Liver (tissue), 9 donors: ENCODE results near the gene CLIC1. TPM values are rescaled to one million over a fixed set of nuclear protein-coding genes. Genes with fewer than 3 reads are reported as not detected.

Source experiments
- DNase-seq: peaks from one replicate; pipeline ENCODE4 v3.0.0-alpha.2; 2017; ENCODE audit warnings: low spot score
- H3K27ac ChIP-seq, 2 donors: one replicate each; pipeline ENCODE4 v1.7.0; 2013; ENCODE audit warnings: inconsistent platforms in 2 of 2, low read length in 2 of 2, control low read depth in 1 of 2, low read depth in 1 of 2, mild to moderate bottlenecking in 1 of 2
- H3K27me3 ChIP-seq, 4 donors: one replicate each; pipeline versions ENCODE4 v1.6.1 to v1.7.0; 2013; ENCODE audit warnings: low read length in 3 of 4, inconsistent platforms in 1 of 4, mild to moderate bottlenecking in 1 of 4, moderate library complexity in 1 of 4; ENCODE audit not compliant: control insufficient read depth in 4 of 4, insufficient read depth in 4 of 4
- H3K36me3 ChIP-seq, 4 donors: one replicate each; pipeline versions ENCODE4 v1.6.1 to v1.7.0; 2013; ENCODE audit warnings: low read length in 3 of 4, mild to moderate bottlenecking in 3 of 4, low read depth in 1 of 4, moderate library complexity in 1 of 4; ENCODE audit not compliant: control insufficient read depth in 4 of 4, insufficient read depth in 3 of 4
- H3K4me1 ChIP-seq, 4 donors: one replicate each; pipeline versions ENCODE4 v1.6.1 to v1.7.0; 2013; ENCODE audit warnings: low read length in 3 of 4, mild to moderate bottlenecking in 3 of 4, moderate library complexity in 1 of 4; ENCODE audit not compliant: control insufficient read depth in 4 of 4, insufficient read depth in 4 of 4
- H3K4me3 ChIP-seq, 3 donors: one replicate each; pipeline versions ENCODE4 v1.6.1 to v1.7.0; 2013; ENCODE audit warnings: low read length in 3 of 3, control low read depth in 1 of 3, low read depth in 1 of 3, mild to moderate bottlenecking in 1 of 3
- H3K9ac ChIP-seq, 2 donors: one replicate each; pipeline ENCODE4 v1.7.0; 2013; ENCODE audit warnings: low read length in 2 of 2, mild to moderate bottlenecking in 2 of 2, moderate library complexity in 2 of 2, control low read depth in 1 of 2, low read depth in 1 of 2
- H3K9me3 ChIP-seq, 4 donors: one replicate each; pipeline versions ENCODE4 v1.6.1 to v1.7.0; 2013; ENCODE audit warnings: low read length in 3 of 4; ENCODE audit not compliant: control insufficient read depth in 4 of 4
- FOXA1 ChIP-seq: IDR thresholded peaks from 2 replicates; pipeline ENCODE4 v1.6.1; 2016; ENCODE audit warnings: antibody characterized with exemption
- FOXA2 ChIP-seq: IDR thresholded peaks from 2 replicates; pipeline ENCODE4 v1.6.1; 2016; ENCODE audit warnings: antibody characterized with exemption
- GABPA ChIP-seq, 2 donors: IDR thresholded peaks in 1 of 2; conservative IDR thresholded peaks in 1 of 2; 2 replicates each; pipeline ENCODE4 v1.6.1; 2016; ENCODE audit warnings: antibody characterized with exemption in 2 of 2, mild to moderate bottlenecking in 1 of 2, moderate library complexity in 1 of 2
- HNF4A ChIP-seq, 2 donors: conservative IDR thresholded peaks; 2 replicates each; pipeline ENCODE4 v1.6.1; 2016; ENCODE audit warnings: antibody characterized with exemption in 2 of 2, mild to moderate bottlenecking in 2 of 2
- HNF4G ChIP-seq: IDR thresholded peaks from 2 replicates; pipeline ENCODE4 v1.6.1; 2016; ENCODE audit warnings: antibody characterized with exemption
- JUND ChIP-seq, 2 donors: IDR thresholded peaks; 2 replicates each; pipeline ENCODE4 v1.6.1; 2016; ENCODE audit warnings: antibody characterized with exemption in 2 of 2
- NR2F2 ChIP-seq: IDR thresholded peaks from 2 replicates; pipeline ENCODE4 v1.6.1; 2016; ENCODE audit warnings: antibody characterized with exemption
- RAD21 ChIP-seq, 2 donors: IDR thresholded peaks; 2 replicates each; pipeline ENCODE4 v1.6.1; 2016; ENCODE audit warnings: antibody characterized with exemption in 2 of 2, mild to moderate bottlenecking in 2 of 2
- RXRA ChIP-seq, 2 donors: IDR thresholded peaks; 2 replicates each; pipeline ENCODE4 v1.6.1; 2017 to 2018; ENCODE audit warnings: antibody characterized with exemption in 2 of 2, mild to moderate bottlenecking in 1 of 2
- SP1 ChIP-seq: IDR thresholded peaks from 2 replicates; pipeline ENCODE4 v1.6.1; 2018; ENCODE audit warnings: antibody characterized with exemption, mild to moderate bottlenecking
- TAF1 ChIP-seq: conservative IDR thresholded peaks from 2 replicates; pipeline ENCODE4 v1.6.1; 2016; ENCODE audit warnings: antibody characterized with exemption, mild to moderate bottlenecking
- YY1 ChIP-seq: IDR thresholded peaks from 2 replicates; pipeline ENCODE4 v1.6.1; 2016; ENCODE audit warnings: antibody characterized with exemption, mild to moderate bottlenecking
- WGBS: extraction: QIAGEN DNeasy Blood & Tissue Kit; methylation state at CpG from one replicate; pipeline ENCODE4 v1.1.7; 2013; 5-methylcytosine and 5-hydroxymethylcytosine counted together
- polyA plus RNA-seq, 2 donors: library from polyadenylated mRNA; stranded (reverse) in 1 of 2; unstranded in 1 of 2; fragments of 200-250 nt in 1 of 2; fragments of >200 nt in 1 of 2; fragmentation: Nextera tagmentation in 1 of 2; extraction: Ambion mirVana in 1 of 2; gene quantifications; one replicate each; pipeline versions ENCODE4 v1.2.1 to v1.2.3, GENCODE V29; 2013 to 2015
- total RNA-seq, 2 donors: library from RNA; depleted of rRNA; stranded (reverse); fragments of >200 nt; gene quantifications; one replicate each; pipeline ENCODE4 v1.2.3, GENCODE V29; 2014
- TF ChIP-seq, protein P1 (sequence below): IDR thresholded peaks from 2 replicates; pipeline ENCODE4 v1.6.1; 2016; ENCODE audit warnings: antibody characterized with exemption, mild to moderate bottlenecking
- TF ChIP-seq, protein P2 (sequence below): IDR thresholded peaks from 2 replicates; pipeline ENCODE4 v1.6.1; 2016; ENCODE audit warnings: antibody characterized with exemption
- TF ChIP-seq, protein P3 (sequence below): fragments of 150-350 bp; IDR thresholded peaks from 2 replicates; pipeline ENCODE4 v1.5.1; 2017; ENCODE audit warnings: improper control_type of control experiment, low read depth, low read length; ENCODE audit not compliant: missing input control
- TF ChIP-seq, protein P4 (sequence below): IDR thresholded peaks from 2 replicates; pipeline ENCODE4 v1.6.1; 2016; ENCODE audit warnings: antibody characterized with exemption
- TF ChIP-seq, protein P5 (sequence below): IDR thresholded peaks from 2 replicates; pipeline ENCODE4 v1.6.1; 2016; ENCODE audit warnings: antibody characterized with exemption
- donor health status: healthy.
- donor health status: healthy.
- donor health status: healthy.
- donor health status: healthy.
- donor health status: healthy.

Gene CLIC1
- total and polyA plus RNA-seq, 4 donors, result 56.5 to 124 (median 64.5) TPM

DNA sequence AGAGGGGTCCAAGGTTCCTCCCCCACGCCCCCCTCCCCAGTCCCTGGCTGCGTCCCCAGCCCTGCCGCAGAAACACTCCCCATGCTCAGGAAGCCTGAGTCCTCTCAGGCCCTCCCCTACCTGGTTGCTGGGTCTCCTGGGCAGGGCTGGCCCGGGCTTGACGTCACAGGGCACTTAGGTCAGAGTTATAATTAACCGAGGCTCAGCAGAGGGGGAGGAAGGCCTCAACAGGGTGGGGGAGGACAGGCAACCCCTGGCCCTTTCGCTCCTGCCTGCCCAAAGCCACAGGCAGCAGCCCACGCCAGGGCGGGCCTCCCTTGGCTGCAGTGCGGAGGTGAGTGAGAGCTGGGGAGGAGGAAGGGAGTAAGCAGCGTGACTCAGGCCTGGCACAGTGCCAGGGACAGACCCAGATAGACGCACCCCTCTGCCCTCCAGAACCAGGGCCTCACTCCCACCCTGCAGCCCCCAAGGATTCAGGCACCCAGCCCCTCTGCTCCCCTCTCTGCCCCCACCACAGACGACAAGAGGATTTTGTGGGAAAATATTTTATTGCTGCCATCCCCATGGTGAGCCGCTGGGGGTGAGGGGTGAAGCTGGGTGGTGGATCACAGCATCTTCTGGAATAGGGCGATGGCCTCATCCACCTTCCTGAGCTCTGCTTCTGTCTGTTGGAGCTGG is 40.8 kb upstream of the CLIC1 start, which contains the start of gene VWA7 (continued):
- TF ChIP-seq, protein P1, sequence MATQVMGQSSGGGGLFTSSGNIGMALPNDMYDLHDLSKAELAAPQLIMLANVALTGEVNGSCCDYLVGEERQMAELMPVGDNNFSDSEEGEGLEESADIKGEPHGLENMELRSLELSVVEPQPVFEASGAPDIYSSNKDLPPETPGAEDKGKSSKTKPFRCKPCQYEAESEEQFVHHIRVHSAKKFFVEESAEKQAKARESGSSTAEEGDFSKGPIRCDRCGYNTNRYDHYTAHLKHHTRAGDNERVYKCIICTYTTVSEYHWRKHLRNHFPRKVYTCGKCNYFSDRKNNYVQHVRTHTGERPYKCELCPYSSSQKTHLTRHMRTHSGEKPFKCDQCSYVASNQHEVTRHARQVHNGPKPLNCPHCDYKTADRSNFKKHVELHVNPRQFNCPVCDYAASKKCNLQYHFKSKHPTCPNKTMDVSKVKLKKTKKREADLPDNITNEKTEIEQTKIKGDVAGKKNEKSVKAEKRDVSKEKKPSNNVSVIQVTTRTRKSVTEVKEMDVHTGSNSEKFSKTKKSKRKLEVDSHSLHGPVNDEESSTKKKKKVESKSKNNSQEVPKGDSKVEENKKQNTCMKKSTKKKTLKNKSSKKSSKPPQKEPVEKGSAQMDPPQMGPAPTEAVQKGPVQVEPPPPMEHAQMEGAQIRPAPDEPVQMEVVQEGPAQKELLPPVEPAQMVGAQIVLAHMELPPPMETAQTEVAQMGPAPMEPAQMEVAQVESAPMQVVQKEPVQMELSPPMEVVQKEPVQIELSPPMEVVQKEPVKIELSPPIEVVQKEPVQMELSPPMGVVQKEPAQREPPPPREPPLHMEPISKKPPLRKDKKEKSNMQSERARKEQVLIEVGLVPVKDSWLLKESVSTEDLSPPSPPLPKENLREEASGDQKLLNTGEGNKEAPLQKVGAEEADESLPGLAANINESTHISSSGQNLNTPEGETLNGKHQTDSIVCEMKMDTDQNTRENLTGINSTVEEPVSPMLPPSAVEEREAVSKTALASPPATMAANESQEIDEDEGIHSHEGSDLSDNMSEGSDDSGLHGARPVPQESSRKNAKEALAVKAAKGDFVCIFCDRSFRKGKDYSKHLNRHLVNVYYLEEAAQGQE, result peak; percentile 50
- TF ChIP-seq GABPA (IDR thresholded peaks at IDR 0.05 in 1 of 2, conservative IDR thresholded peaks at IDR 0.05 in 1 of 2) (no peak), RXRA (IDR thresholded peaks at IDR 0.05) (peak; percentile 56 to 72), TAF1 (no peak), HNF4A (conservative IDR thresholded peaks at IDR 0.05) (peak; percentile 61 to 68), JUND (IDR thresholded peaks at IDR 0.05) (peak; percentile 49 to 51)

DNA sequence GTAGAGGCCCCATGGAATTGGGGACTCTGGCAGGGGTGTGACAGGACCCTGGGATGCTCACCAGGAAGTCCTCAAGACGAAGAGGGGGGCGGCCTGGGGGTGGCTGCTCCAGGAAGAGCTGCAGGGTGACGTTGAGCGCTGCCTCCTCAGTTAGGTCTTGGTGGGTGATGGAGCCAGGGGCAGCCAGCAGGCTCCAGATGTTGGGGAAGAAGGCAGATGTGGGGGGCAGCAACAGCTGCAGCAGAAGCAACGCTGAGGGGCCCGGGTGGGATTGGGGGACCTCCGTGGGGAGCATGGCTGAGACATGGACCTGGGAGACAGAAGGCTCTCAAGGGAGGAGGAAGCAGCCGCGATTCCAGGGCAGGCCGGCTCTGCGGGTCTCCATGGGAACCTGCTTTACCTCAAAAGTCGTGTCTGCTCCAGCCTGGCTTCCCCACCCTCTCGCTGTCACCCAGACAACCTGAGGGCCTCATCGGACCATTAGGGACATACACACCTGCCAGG is 40.2 kb upstream of the CLIC1 start:
- H3K9ac ChIP-seq, result peak overlapping the region; percentile 51 to 57
- no peak for DNase-seq
- 43% methylated on average over 14 of the region's 14 CpGs for WGBS

More for the DNA sequence above, 40.2 kb upstream of the CLIC1 start:
- Histone ChIP-seq H3K27ac (peak overlapping the region; percentile 67 to 71), H3K36me3 (peaks cover 0 to 20% (median 5%) of the 10 kb centered on the region in 4 donors), H3K4me3 (no peak overlapping the region), H3K9me3 (no peaks in the 10 kb centered on the region), H3K27me3 (no peaks in the 10 kb centered on the region), H3K4me1 (peaks cover 9 to 46% (median 31%) of the 10 kb centered on the region in 4 donors)
- no peak for TF ChIP-seq RAD21 (IDR thresholded peaks at IDR 0.05)
- TF ChIP-seq SP1, result no peak
- TF ChIP-seq GABPA (IDR thresholded peaks at IDR 0.05 in 1 of 2, conservative IDR thresholded peaks at IDR 0.05 in 1 of 2), result no peak
- TF ChIP-seq, protein P2, sequence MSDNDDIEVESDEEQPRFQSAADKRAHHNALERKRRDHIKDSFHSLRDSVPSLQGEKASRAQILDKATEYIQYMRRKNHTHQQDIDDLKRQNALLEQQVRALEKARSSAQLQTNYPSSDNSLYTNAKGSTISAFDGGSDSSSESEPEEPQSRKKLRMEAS, result no peak
- TF ChIP-seq NR2F2, result no peak
- TF ChIP-seq HNF4G, result no peak
- TF ChIP-seq FOXA2, result no peak
- TF ChIP-seq FOXA1, result no peak
- TF ChIP-seq JUND (IDR thresholded peaks at IDR 0.05), result no peak
- no peak for TF ChIP-seq TAF1
- TF ChIP-seq RXRA (IDR thresholded peaks at IDR 0.05), result no peak
- TF ChIP-seq HNF4A (conservative IDR thresholded peaks at IDR 0.05), result no peak
- TF ChIP-seq, protein P3, sequence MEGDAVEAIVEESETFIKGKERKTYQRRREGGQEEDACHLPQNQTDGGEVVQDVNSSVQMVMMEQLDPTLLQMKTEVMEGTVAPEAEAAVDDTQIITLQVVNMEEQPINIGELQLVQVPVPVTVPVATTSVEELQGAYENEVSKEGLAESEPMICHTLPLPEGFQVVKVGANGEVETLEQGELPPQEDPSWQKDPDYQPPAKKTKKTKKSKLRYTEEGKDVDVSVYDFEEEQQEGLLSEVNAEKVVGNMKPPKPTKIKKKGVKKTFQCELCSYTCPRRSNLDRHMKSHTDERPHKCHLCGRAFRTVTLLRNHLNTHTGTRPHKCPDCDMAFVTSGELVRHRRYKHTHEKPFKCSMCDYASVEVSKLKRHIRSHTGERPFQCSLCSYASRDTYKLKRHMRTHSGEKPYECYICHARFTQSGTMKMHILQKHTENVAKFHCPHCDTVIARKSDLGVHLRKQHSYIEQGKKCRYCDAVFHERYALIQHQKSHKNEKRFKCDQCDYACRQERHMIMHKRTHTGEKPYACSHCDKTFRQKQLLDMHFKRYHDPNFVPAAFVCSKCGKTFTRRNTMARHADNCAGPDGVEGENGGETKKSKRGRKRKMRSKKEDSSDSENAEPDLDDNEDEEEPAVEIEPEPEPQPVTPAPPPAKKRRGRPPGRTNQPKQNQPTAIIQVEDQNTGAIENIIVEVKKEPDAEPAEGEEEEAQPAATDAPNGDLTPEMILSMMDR, result no peak
- TF ChIP-seq, protein P4, sequence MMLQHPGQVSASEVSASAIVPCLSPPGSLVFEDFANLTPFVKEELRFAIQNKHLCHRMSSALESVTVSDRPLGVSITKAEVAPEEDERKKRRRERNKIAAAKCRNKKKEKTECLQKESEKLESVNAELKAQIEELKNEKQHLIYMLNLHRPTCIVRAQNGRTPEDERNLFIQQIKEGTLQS, result no peak
- TF ChIP-seq, protein P1, result no peak
- no peak for TF ChIP-seq YY1
- TF ChIP-seq, protein P5, sequence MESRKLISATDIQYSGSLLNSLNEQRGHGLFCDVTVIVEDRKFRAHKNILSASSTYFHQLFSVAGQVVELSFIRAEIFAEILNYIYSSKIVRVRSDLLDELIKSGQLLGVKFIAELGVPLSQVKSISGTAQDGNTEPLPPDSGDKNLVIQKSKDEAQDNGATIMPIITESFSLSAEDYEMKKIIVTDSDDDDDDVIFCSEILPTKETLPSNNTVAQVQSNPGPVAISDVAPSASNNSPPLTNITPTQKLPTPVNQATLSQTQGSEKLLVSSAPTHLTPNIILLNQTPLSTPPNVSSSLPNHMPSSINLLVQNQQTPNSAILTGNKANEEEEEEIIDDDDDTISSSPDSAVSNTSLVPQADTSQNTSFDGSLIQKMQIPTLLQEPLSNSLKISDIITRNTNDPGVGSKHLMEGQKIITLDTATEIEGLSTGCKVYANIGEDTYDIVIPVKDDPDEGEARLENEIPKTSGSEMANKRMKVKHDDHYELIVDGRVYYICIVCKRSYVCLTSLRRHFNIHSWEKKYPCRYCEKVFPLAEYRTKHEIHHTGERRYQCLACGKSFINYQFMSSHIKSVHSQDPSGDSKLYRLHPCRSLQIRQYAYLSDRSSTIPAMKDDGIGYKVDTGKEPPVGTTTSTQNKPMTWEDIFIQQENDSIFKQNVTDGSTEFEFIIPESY, result no peak
